OCI-LY7 (cell line): Measurements from ENCODE around the gene CD46.

Experiments used
- EZH2phosphoT487 ChIP-seq: fragments of 200-600 bp; sonication (generic); IDR thresholded peaks from 2 replicates; pipeline ENCODE4 v1.6.1; 2018; ENCODE audit warnings: low read depth, borderline replicate concordance, mild to moderate bottlenecking, mixed run types, antibody characterized with exemption, low read length, moderate library complexity, mixed read lengths
- TF ChIP-seq, protein P1 (sequence below): fragments of 200-600 bp; sonication (generic); conservative IDR thresholded peaks from 2 replicates; pipeline ENCODE4 v1.5.1; 2014; ENCODE audit warnings: mild to moderate bottlenecking, antibody characterized with exemption, low read length, moderate library complexity, mixed read lengths

DNA sequence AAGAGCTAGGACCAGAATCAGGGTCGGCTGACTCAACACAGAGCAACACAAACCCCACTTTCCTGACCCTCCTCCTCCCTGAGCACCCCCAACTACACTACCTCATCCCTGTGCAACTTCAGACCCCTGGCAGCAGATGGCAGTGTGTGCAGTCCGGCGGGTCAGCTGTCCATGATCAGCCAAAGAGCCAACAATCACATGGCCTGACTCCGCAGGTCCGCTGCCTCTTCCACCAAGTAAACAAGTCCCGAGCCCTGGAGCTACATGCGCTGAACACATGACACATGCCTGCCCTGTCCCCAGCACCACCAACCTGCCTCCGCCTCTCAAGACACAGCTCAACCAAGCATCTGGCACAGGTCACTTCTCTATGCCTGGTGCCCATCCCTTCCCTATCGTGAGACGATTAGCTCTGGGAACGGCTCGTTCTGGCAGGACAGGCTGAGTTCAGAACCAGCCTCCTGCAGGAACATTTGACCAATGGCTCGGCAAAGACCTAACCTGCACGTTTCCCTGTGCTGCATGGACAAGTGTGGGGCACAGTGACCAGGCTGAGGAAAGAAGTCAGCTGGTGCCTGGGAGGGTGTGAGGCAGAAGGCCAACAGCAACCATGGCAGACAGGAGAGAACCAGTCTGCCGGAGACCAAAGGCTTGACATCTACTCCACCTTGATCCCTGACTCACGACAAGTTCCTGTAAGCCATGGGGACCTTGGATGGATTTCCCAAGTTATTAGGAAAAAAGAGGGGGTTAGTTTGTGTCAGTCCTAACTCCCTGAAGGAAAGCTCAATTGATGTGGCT, 60.3 kb downstream of the CD46 start:
- TF ChIP-seq, protein P1, sequence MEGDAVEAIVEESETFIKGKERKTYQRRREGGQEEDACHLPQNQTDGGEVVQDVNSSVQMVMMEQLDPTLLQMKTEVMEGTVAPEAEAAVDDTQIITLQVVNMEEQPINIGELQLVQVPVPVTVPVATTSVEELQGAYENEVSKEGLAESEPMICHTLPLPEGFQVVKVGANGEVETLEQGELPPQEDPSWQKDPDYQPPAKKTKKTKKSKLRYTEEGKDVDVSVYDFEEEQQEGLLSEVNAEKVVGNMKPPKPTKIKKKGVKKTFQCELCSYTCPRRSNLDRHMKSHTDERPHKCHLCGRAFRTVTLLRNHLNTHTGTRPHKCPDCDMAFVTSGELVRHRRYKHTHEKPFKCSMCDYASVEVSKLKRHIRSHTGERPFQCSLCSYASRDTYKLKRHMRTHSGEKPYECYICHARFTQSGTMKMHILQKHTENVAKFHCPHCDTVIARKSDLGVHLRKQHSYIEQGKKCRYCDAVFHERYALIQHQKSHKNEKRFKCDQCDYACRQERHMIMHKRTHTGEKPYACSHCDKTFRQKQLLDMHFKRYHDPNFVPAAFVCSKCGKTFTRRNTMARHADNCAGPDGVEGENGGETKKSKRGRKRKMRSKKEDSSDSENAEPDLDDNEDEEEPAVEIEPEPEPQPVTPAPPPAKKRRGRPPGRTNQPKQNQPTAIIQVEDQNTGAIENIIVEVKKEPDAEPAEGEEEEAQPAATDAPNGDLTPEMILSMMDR: peak; percentile 69
- TF ChIP-seq EZH2phosphoT487: no peak
